Measurements from ENCODE around the gene PIK3R4. TPM values are rescaled to one million over a fixed set of nuclear protein-coding genes. Genes with fewer than 3 reads are reported as not detected.

The PIK3R4 gene
- total RNA-seq, 3 donors from 2014 or later: 36.8 to 55.2 (median 38.7) TPM

- Histone ChIP-seq H3K27me3 (no peaks in the 10 kb centered on the region), H3K4me3 (no peak overlapping the region), H3K4me1 (no peaks in the 10 kb centered on the region), H3K36me3 (no peaks in the 10 kb centered on the region), H3K9me3 (no peaks in the 10 kb centered on the region), H3K27ac (no peak overlapping the region)
- intact Hi-C loops (cut with DNase I; ENCODE audit: low total_unique reads): loop anchor here (10.0 kb wide), 1 partner anchor 136 kb away; the partner anchor contains the start of gene ATP2C1
- TF ChIP-seq POLR2AphosphoS5 (IDR thresholded peaks at IDR 0.05) (no peak), POLR2A (IDR thresholded peaks at IDR 0.05) (no peak), CTCF (IDR thresholded peaks at IDR 0.05) (no peak)
- no peak for DNase-seq (ENCODE audit: low spot score in 2 of 2)
These were observed 12.2 kb upstream of the PIK3R4 start for GRCh38 chr3:130758624-130759369.

DNA sequence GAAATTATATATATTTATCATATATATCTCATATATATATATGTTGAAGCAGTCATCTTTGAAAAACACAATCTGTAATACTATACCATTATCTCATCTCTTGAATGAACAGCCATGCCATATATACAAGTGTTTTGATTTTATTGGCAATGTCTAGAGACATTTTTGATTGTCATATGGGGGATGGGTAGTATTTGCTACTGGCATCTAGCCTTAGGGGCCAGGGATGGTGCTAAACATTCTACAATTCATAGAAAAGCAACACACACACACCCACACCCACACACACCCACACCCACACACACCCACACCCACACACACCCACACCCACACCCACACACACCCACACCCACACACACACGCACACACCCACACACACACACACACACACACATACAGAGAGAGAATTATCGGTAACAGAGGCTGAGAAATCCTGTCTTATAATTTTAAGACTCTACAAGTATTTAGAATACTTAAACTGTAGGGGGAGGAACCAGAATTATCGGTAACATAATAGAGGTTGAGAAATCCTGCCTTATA lies 11.1 kb upstream of the PIK3R4 start:
- TF ChIP-seq POLR2AphosphoS5 (IDR thresholded peaks at IDR 0.05) (no peak), POLR2A (IDR thresholded peaks at IDR 0.05) (no peak), CTCF (IDR thresholded peaks at IDR 0.05) (no peak)
- intact Hi-C loops (cut with DNase I; ENCODE audit: low total_unique reads): loop anchor here (10.0 kb wide), 1 partner anchor 137 kb away; the partner anchor contains the start of gene ATP2C1

DNA sequence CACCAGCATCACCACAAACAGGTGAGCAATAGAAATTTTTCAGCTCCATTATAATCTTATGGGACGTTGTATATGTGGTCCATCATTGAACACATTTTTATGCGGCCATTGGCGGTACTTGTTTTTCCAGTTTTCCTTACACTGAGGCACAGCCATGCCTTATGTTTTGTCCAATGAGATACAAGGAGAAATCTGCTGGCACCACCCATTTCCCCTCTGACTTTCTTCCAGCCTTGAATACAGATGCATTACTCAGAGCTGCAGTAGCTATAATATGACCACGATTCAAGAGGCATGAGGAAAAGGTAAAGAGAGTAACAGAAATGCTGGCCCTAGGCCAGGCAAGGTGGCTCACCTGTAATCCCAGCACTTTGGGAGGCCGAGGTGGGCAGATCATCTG lies 9.0 kb upstream of the PIK3R4 start:
- DNase-seq (ENCODE audit: low spot score in 2 of 2): no peak
- Histone ChIP-seq H3K27ac (no peak overlapping the region), H3K4me3 (no peak overlapping the region), H3K27me3 (no peaks in the 10 kb centered on the region), H3K36me3 (no peaks in the 10 kb centered on the region), H3K9me3 (no peaks in the 10 kb centered on the region), H3K4me1 (no peaks in the 10 kb centered on the region)
- intact Hi-C loops (cut with DNase I; ENCODE audit: low total_unique reads): loop anchor here (10.0 kb wide), 1 partner anchor 139 kb away; the partner anchor contains the start of gene ATP2C1
- no peak for TF ChIP-seq CTCF (IDR thresholded peaks at IDR 0.05)
- no peak for TF ChIP-seq POLR2A (IDR thresholded peaks at IDR 0.05)
- no peak for TF ChIP-seq POLR2AphosphoS5 (IDR thresholded peaks at IDR 0.05)

More for the DNA sequence above, 11.1 kb upstream of the PIK3R4 start:
- Histone ChIP-seq H3K27ac (no peak overlapping the region), H3K9me3 (no peaks in the 10 kb centered on the region), H3K4me3 (no peak overlapping the region), H3K27me3 (no peaks in the 10 kb centered on the region), H3K36me3 (no peaks in the 10 kb centered on the region), H3K4me1 (no peaks in the 10 kb centered on the region)
- DNase-seq (ENCODE audit: low spot score in 2 of 2): no peak

DNA sequence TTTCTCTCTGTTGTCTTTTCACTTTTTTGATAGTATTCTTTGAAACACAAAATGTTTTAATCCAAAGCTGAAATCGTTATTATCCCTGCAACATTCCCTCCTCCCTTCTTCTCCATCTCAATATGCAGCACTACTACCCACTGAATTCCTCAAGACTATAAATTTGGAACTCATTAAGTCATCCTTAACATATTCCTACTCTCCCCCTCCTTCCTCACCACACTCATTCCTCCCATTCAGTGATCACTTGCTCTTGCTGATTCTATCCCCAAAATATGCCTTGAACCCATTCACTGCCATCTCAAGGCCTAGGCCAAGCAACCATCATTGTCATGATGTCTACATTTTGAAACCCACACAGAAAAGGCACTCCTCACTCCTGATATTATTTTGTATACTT lies 2.4 kb upstream of the PIK3R4 start:
- Histone ChIP-seq H3K4me3 (no peak overlapping the region), H3K36me3 (no peaks in the 10 kb centered on the region), H3K27ac (no peak overlapping the region), H3K4me1 (peaks cover 0 to 6% of the 10 kb centered on the region in 2 donors), H3K9me3 (no peaks in the 10 kb centered on the region), H3K27me3 (no peaks in the 10 kb centered on the region)
- DNase-seq (ENCODE audit: low spot score in 2 of 2): no peak
- intact Hi-C loops (cut with DNase I; ENCODE audit: low total_unique reads): no loop called here
- TF ChIP-seq POLR2A (IDR thresholded peaks at IDR 0.05) (no peak), POLR2AphosphoS5 (IDR thresholded peaks at IDR 0.05) (no peak), CTCF (IDR thresholded peaks at IDR 0.05) (no peak)

DNA sequence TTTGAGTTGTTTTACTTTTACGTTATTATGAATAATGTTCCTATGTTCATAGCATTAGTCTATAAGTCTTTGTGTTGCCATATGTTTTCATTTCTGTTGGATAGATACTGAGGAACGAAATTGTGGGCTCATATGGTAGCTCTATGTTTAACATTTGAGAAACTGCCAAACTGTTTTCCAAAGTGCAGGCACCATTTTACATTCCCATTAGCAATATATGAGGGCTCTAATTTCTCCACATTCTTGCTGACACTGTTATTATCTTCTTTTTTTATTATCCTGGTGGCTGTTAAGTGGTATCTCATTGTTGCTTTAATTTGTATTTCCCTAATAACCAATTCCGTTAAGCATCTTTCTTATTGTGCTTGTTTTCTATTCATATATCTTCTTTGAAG lies 1.8 kb upstream of the PIK3R4 start:
- TF ChIP-seq POLR2AphosphoS5 (IDR thresholded peaks at IDR 0.05) (no peak), POLR2A (IDR thresholded peaks at IDR 0.05) (no peak), CTCF (IDR thresholded peaks at IDR 0.05) (no peak)
- Histone ChIP-seq H3K27ac (peak overlapping the region in 1 of 2 donors; percentile 93), H3K27me3 (no peaks in the 10 kb centered on the region), H3K4me3 (peak overlapping the region in 2 of 3 donors; percentile 81 to 88), H3K4me1 (peaks cover 0 to 9% of the 10 kb centered on the region in 2 donors), H3K36me3 (no peaks in the 10 kb centered on the region), H3K9me3 (no peaks in the 10 kb centered on the region)
- intact Hi-C loops (cut with DNase I; ENCODE audit: low total_unique reads): no loop called here
- no peak for DNase-seq (ENCODE audit: low spot score in 2 of 2)

All from breast epithelium (tissue), 4 donors.